Mucosa of descending colon (tissue), 3 donors: ENCODE data around the gene HS6ST1. TPM values are rescaled to one million over a fixed set of nuclear protein-coding genes. Genes with fewer than 3 reads are reported as not detected.

Experiments
- ATAC-seq: fragments of 200-7000 bp; cut with Tn5 transposase; one replicate; pipeline ENCODE4 v1.9.1; 2020; ENCODE audit warnings: mild to moderate bottlenecking, moderate library complexity
- DNase-seq, 3 donors: peaks; one replicate each; pipeline ENCODE4 v3.0.0-alpha.2; 2020
- H3K36me3 ChIP-seq: fragments of 200-600 bp; one replicate; pipeline ENCODE4 v1.8.0; 2021; ENCODE audit warnings: low read depth, mild to moderate bottlenecking
- H3K4me1 ChIP-seq: fragments of 200-600 bp; one replicate; pipeline ENCODE4 v1.8.0; 2021; ENCODE audit warnings: low read depth, mild to moderate bottlenecking
- H3K4me3 ChIP-seq: fragments of 200-600 bp; one replicate; pipeline ENCODE4 v1.8.0; 2021; ENCODE audit warnings: mild to moderate bottlenecking
- H3K9me3 ChIP-seq: fragments of 200-600 bp; one replicate; pipeline ENCODE4 v1.8.0; 2021; ENCODE audit warnings: mild to moderate bottlenecking
- CTCF ChIP-seq: fragments of 200-600 bp; IDR thresholded peaks from one replicate; pipeline ENCODE4 v1.8.0; 2022; ENCODE audit warnings: antibody characterized with exemption, mild to moderate bottlenecking
- intact Hi-C, 2 donors: fragments of 100-400 bp; cut with DNase I in 1 of 2; cut with micrococcal nuclease in 1 of 2; formaldehyde crosslinking; loops; one replicate each; pipeline versions ENCODE4 v1.11.0 to v1.11.1; 2022; cut with DNase I, micrococcal nuclease
- total RNA-seq, 3 donors: library from RNA; stranded (reverse); fragmentation: NEBNext Ultra II Directional in 2 of 3; extraction: Animal tissue kit (Norgen Biotek cat#: 25700) in 2 of 3; gene quantifications; one replicate each; pipeline versions ENCODE4 v1.2.1 to v1.2.4, GENCODE V29; 2021 to 2023
- donor health status: DM: no; HTN: no; CAD: no; lungs with moderate emphysema.
- donor health status: DM: no; HTN: no; CAD: no.
- donor health status: DM: no; HTN: yes; CAD: no.

The HS6ST1 gene
- total RNA-seq, 3 donors from 2014 or later = 30.8 to 39.6 (median 32.2) TPM

- intact Hi-C loops = no loop called here
- Histone ChIP-seq H3K36me3 (no peaks in the 10 kb centered on the region), H3K4me1 (peaks cover 18% of the 10 kb centered on the region), H3K9me3 (no peaks in the 10 kb centered on the region), H3K4me3 (no peak overlapping the region)
- DNase-seq (peak in 1 of 3 donors; percentile 6), ATAC-seq (no peak)
- no peak for TF ChIP-seq CTCF
Observed at GRCh38 chr2:128312411-128312810, 6.3 kb downstream of the HS6ST1 start.

- Histone ChIP-seq H3K36me3 (no peaks in the 10 kb centered on the region), H3K4me3 (no peak overlapping the region), H3K9me3 (no peaks in the 10 kb centered on the region), H3K4me1 (peaks cover 15% of the 10 kb centered on the region)
- peak in 2 of 3 donors; percentile 19 to 31 for DNase-seq
- no peak for TF ChIP-seq CTCF
- intact Hi-C loops = no loop called here
- ATAC-seq = no peak
Observed at GRCh38 chr2:128311755-128312341, 6.8 kb downstream of the HS6ST1 start.

GRCh38 chr2:128311216-128311754 is 7.4 kb downstream of the HS6ST1 start:
- H3K4me1 ChIP-seq = peaks cover 19% of the 10 kb centered on the region
- no peak for ATAC-seq

GRCh38 chr2:128310761-128311160 is 7.9 kb downstream of the HS6ST1 start:
- ATAC-seq = no peak
- peak in 1 of 3 donors; percentile 18 for DNase-seq
- H3K9me3 ChIP-seq = no peaks in the 10 kb centered on the region
- TF ChIP-seq CTCF = no peak
- no peaks in the 10 kb centered on the region for H3K36me3 ChIP-seq
- H3K4me3 ChIP-seq = no peak overlapping the region
- peaks cover 20% of the 10 kb centered on the region for H3K4me1 ChIP-seq
- intact Hi-C loops = no loop called here

More at GRCh38 chr2:128311216-128311754, 7.4 kb downstream of the HS6ST1 start:
- no peak for TF ChIP-seq CTCF
- Histone ChIP-seq H3K9me3 (no peaks in the 10 kb centered on the region), H3K36me3 (no peaks in the 10 kb centered on the region), H3K4me3 (no peak overlapping the region)
- DNase-seq = no peak
- intact Hi-C loops = no loop called here

- TF ChIP-seq CTCF = no peak
- Histone ChIP-seq H3K4me3 (no peak overlapping the region), H3K36me3 (no peaks in the 10 kb centered on the region), H3K4me1 (peaks cover 23% of the 10 kb centered on the region), H3K9me3 (no peaks in the 10 kb centered on the region)
- DNase-seq = peak in 2 of 3 donors; percentile 18 to 51
- intact Hi-C loops = no loop called here
- ATAC-seq = no peak
Observed at GRCh38 chr2:128310094-128310716, 8.5 kb downstream of the HS6ST1 start.
